PC-3 (cell line): ENCODE data around the gene EIF4B. TPM values are rescaled to one million over a fixed set of nuclear protein-coding genes. Genes with fewer than 3 reads are reported as not detected.
A peak's percentile ranks its signal among the peaks of the same experiment; 100 is the strongest.

ENCODE experiments used
- ATAC-seq: fragments of 200-7000 bp; cut with Tn5 transposase; 2 replicates; pipeline ENCODE4 v1.9.1; 2020; ENCODE audit warnings: mild to moderate bottlenecking, moderate library complexity
- BruUV-seq: library from RNA; stranded (reverse); fragments of 400-500 nt; replicated peaks from 2 replicates; lab custom pipeline; 2021; lab: Mats Ljungman, UMichigan
- CTCF ChIA-PET: fragments of 300-600 bp; sonication (Branson Sonifier 250); formaldehyde crosslinking; loops from one replicate; lab custom pipeline; 2022; ENCODE audit warnings: antibody characterized with exemption; lab: Charles Lee
- POLR2A ChIA-PET: fragments of 300-600 bp; sonication (Branson Sonifier 250); formaldehyde crosslinking; loops from one replicate; lab custom pipeline; 2022; ENCODE audit warnings: antibody characterized with exemption; ENCODE audit not compliant: unreplicated experiment; lab: Charles Lee
- DNase-seq: peaks from one replicate; pipeline ENCODE4 v3.0.0-alpha.2; 2015
- H2AFZ ChIP-seq: fragments of 300-600 bp; sonication (generic); 2 replicates; pipeline ENCODE4 v1.6.0; 2016; ENCODE audit warnings: antibody characterized with exemption, low read length
- H3F3A ChIP-seq: fragments of 300-600 bp; sonication (generic); one replicate; pipeline ENCODE4 v1.6.0; 2017; ENCODE audit warnings: antibody characterized with exemption, low read length, control low read depth, mild to moderate bottlenecking; ENCODE audit not compliant: unreplicated experiment
- H3K27ac ChIP-seq: fragments of 300-600 bp; sonication (generic); 2 replicates; pipeline ENCODE4 v1.5.1; 2016; ENCODE audit warnings: mild to moderate bottlenecking, low read length
- H3K27me3 ChIP-seq: fragments of 300-600 bp; sonication (generic); 2 replicates; pipeline ENCODE4 v1.6.1; 2016; ENCODE audit warnings: low read length, mixed read lengths
- H3K36me3 ChIP-seq: fragments of 300-600 bp; sonication (generic); 2 replicates; pipeline ENCODE4 v1.6.1; 2016; ENCODE audit warnings: low read depth, mixed run types, low read length, mixed read lengths
- H3K4me1 ChIP-seq: fragments of 300-600 bp; sonication (generic); 2 replicates; pipeline ENCODE4 v1.5.1; 2016; ENCODE audit warnings: low read length; ENCODE audit not compliant: insufficient read depth
- H3K4me2 ChIP-seq: fragments of 300-600 bp; sonication (generic); 2 replicates; pipeline ENCODE4 v1.6.0; 2016; ENCODE audit warnings: low read length
- H3K4me3 ChIP-seq: fragments of 300-600 bp; sonication (generic); 2 replicates; pipeline ENCODE4 v1.5.1; 2016; ENCODE audit warnings: mild to moderate bottlenecking, low read length, mixed read lengths
- H3K79me2 ChIP-seq: fragments of 300-600 bp; sonication (generic); 2 replicates; pipeline ENCODE4 v1.6.1; 2017; ENCODE audit warnings: low read length, mixed read lengths
- H3K9ac ChIP-seq: fragments of 300-600 bp; sonication (generic); 2 replicates; pipeline ENCODE4 v1.6.0; 2016; ENCODE audit warnings: mild to moderate bottlenecking, low read length
- H3K9me2 ChIP-seq: fragments of 300-600 bp; sonication (generic); replicated peaks from 2 replicates; pipeline ENCODE4 v1.6.1; 2016; ENCODE audit warnings: mixed run types, low read length, mixed read lengths
- H3K9me3 ChIP-seq: fragments of 300-600 bp; sonication (generic); 2 replicates; pipeline ENCODE4 v1.6.1; 2016; ENCODE audit warnings: low read length, mixed read lengths
- H4K20me1 ChIP-seq: fragments of 300-600 bp; sonication (generic); 2 replicates; pipeline ENCODE4 v1.6.1; 2016; ENCODE audit warnings: low read length, mixed read lengths
- CTCF ChIP-seq: fragments of 300-600 bp; sonication (generic); conservative IDR thresholded peaks from 2 replicates; pipeline ENCODE4 v1.5.1; 2017; ENCODE audit warnings: antibody characterized with exemption, low read depth, mild to moderate bottlenecking, low read length
- EZH2 ChIP-seq: fragments of 300-600 bp; sonication (generic); IDR thresholded peaks from one replicate; pipeline ENCODE4 v1.6.1; 2017; ENCODE audit warnings: antibody characterized with exemption, mild to moderate bottlenecking, low read length; ENCODE audit not compliant: unreplicated experiment
- EZH2phosphoT487 ChIP-seq: fragments of 300-600 bp; sonication (generic); IDR thresholded peaks from 2 replicates; pipeline ENCODE4 v1.6.1; 2018; ENCODE audit warnings: mild to moderate bottlenecking, antibody characterized with exemption, low read length, borderline replicate concordance
- intact Hi-C: fragments of 100-400 bp; cut with micrococcal nuclease; formaldehyde crosslinking; loops from 2 replicates; pipeline ENCODE4 v1.9.0; 2023
- total RNA-seq: library from RNA; depleted of rRNA; stranded (reverse); fragments of >200 nt; gene quantifications from 2 replicates; pipeline ENCODE4 v1.2.3, GENCODE V29; 2014

The EIF4B gene
- total RNA-seq, 1 experiment from 2014 or later = 424 TPM

- H3K4me2 ChIP-seq = no peak overlapping the region
Measured at GRCh38 chr12:52980096-52980649, 26.1 kb upstream of the EIF4B start.

DNA sequence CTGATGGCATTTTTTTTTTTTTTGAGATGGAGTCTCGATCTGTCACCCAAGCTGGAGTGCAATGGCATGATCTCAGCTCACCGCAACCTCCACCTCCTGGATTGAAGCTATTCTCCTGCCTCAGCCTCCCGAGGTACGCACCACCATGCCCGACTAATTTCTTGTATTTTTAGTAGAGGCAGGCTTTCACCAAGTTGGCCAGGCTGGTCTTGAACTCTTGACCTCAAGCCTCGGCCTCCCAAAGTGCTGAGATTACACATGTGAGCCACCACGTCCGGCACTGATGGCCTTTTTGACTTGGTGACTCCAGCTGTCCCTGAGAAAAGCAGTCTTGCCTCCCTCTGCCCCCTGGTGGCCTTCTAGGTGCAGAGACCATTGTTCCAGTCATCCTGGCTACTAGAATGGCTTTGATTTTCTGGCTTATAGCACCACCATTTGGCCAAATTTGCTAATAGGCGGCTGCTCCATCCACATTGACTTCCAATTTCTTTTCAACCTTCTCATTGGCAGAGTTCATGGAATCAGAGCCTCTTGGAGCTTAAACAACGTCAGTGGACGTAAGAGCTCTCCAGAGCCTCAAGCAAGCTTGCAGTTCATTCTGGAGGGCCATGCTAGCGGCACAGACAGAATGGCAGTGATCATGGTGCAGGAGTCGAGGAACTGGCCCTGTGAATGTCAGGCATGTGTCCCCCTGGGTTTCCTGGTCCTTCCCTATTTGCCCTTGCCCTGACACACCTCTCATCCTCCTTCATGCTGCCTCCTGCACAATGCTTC, 25.4 kb upstream of the EIF4B start:
- H3K4me2 ChIP-seq = peak overlapping the region; percentile 41
- H2AFZ ChIP-seq = peak overlapping the region; percentile 63

More at GRCh38 chr12:52980096-52980649, 26.1 kb upstream of the EIF4B start:
- POLR2A ChIA-PET = interaction anchor here (0.7 kb wide), 1 partner anchor 53 kb away, joined by 4 read pairs; no protein-coding TSS in a partner anchor
- H4K20me1 ChIP-seq = no peaks in the 10 kb centered on the region
- no peaks in the 10 kb centered on the region for H3K36me3 ChIP-seq
- CTCF ChIA-PET = interaction anchor here (0.6 to 2.8 kb wide), 12 partner anchors 8 to 1711 kb away, joined by 3 to 68 read pairs (median 5); partner anchors contain the start of gene KRT8
- no peaks in the 10 kb centered on the region for H3F3A ChIP-seq
- no peak overlapping the region for H2AFZ ChIP-seq
- H3K27me3 ChIP-seq = no peaks in the 10 kb centered on the region
- no peaks in the 10 kb centered on the region for H3K9me3 ChIP-seq
- no peak overlapping the region for H3K9ac ChIP-seq
- TF ChIP-seq EZH2 = no peak
- no peak for TF ChIP-seq EZH2phosphoT487
- no peak for TF ChIP-seq CTCF
- no peak overlapping the region for H3K4me3 ChIP-seq
- DNase-seq (no peak), ATAC-seq (no peak)
- H3K4me1 ChIP-seq = peaks cover 6% of the 10 kb centered on the region; the same call in 1 of the 2 replicates
- H3K9me2 ChIP-seq = no peaks in the 10 kb centered on the region
- intact Hi-C loops = loop anchor here (5.0 to 10.0 kb wide), 2 partner anchors 43 to 395 kb away; no protein-coding TSS in a partner anchor
- BruUV-seq = no TSS peak
- H3K79me2 ChIP-seq = no peaks in the 10 kb centered on the region
- H3K27ac ChIP-seq = no peak overlapping the region

More for the DNA sequence above, 25.4 kb upstream of the EIF4B start:
- CTCF ChIA-PET = interaction anchor here (0.6 to 2.8 kb wide), 29 partner anchors 8 to 861 kb away, joined by 3 to 68 read pairs (median 4); partner anchors contain the start of gene KRT8
- TSS peak; percentile 77 for BruUV-seq
- Histone ChIP-seq H3K9me2 (no peaks in the 10 kb centered on the region), H3K79me2 (no peaks in the 10 kb centered on the region), H3F3A (no peaks in the 10 kb centered on the region), H4K20me1 (no peaks in the 10 kb centered on the region), H3K27me3 (no peaks in the 10 kb centered on the region), H3K27ac (no peak overlapping the region), H3K4me3 (no peak overlapping the region), H3K9ac (no peak overlapping the region), H3K9me3 (no peaks in the 10 kb centered on the region), H3K36me3 (no peaks in the 10 kb centered on the region), H3K4me1 (no peaks in the 10 kb centered on the region; the same call in 1 of the 2 replicates)
- DNase-seq (peak; percentile 96), ATAC-seq (peak; percentile 84)
- POLR2A ChIA-PET = interaction anchor here (0.5 to 0.8 kb wide), 6 partner anchors 53 to 484 kb away, joined by 3 to 7 read pairs (median 4); partner anchors contain the start of gene KRT8
- no peak for TF ChIP-seq EZH2phosphoT487
- peak; percentile 99 for TF ChIP-seq CTCF
- intact Hi-C loops = loop anchor here (1.0 to 10.0 kb wide), 4 partner anchors 44 to 396 kb away; partner anchors contain the start of gene KRT8
